PC-3 (cell line): Measurements from ENCODE around the gene SLC30A3. TPM values are rescaled to one million over a fixed set of nuclear protein-coding genes. Genes with fewer than 3 reads are reported as not detected.

Experiments used
- ATAC-seq: fragments of 200-7000 bp; cut with Tn5 transposase; 2 replicates; pipeline ENCODE4 v1.9.1; 2020; ENCODE audit warnings: mild to moderate bottlenecking, moderate library complexity
- BruUV-seq: library from RNA; stranded (reverse); fragments of 400-500 nt; replicated peaks from 2 replicates; lab custom pipeline; 2021; lab: Mats Ljungman, UMichigan
- CTCF ChIA-PET: fragments of 300-600 bp; sonication (Branson Sonifier 250); formaldehyde crosslinking; loops from one replicate; lab custom pipeline; 2022; ENCODE audit warnings: antibody characterized with exemption; lab: Charles Lee
- POLR2A ChIA-PET: fragments of 300-600 bp; sonication (Branson Sonifier 250); formaldehyde crosslinking; loops from one replicate; lab custom pipeline; 2022; ENCODE audit warnings: antibody characterized with exemption; ENCODE audit not compliant: unreplicated experiment; lab: Charles Lee
- DNase-seq: peaks from one replicate; pipeline ENCODE4 v3.0.0-alpha.2; 2015
- H2AFZ ChIP-seq: fragments of 300-600 bp; sonication (generic); 2 replicates; pipeline ENCODE4 v1.6.0; 2016; ENCODE audit warnings: antibody characterized with exemption, low read length
- H3F3A ChIP-seq: fragments of 300-600 bp; sonication (generic); one replicate; pipeline ENCODE4 v1.6.0; 2017; ENCODE audit warnings: antibody characterized with exemption, low read length, control low read depth, mild to moderate bottlenecking; ENCODE audit not compliant: unreplicated experiment
- H3K27ac ChIP-seq: fragments of 300-600 bp; sonication (generic); 2 replicates; pipeline ENCODE4 v1.5.1; 2016; ENCODE audit warnings: mild to moderate bottlenecking, low read length
- H3K27me3 ChIP-seq: fragments of 300-600 bp; sonication (generic); 2 replicates; pipeline ENCODE4 v1.6.1; 2016; ENCODE audit warnings: low read length, mixed read lengths
- H3K36me3 ChIP-seq: fragments of 300-600 bp; sonication (generic); 2 replicates; pipeline ENCODE4 v1.6.1; 2016; ENCODE audit warnings: low read depth, mixed run types, low read length, mixed read lengths
- H3K4me1 ChIP-seq: fragments of 300-600 bp; sonication (generic); 2 replicates; pipeline ENCODE4 v1.5.1; 2016; ENCODE audit warnings: low read length; ENCODE audit not compliant: insufficient read depth
- H3K4me2 ChIP-seq: fragments of 300-600 bp; sonication (generic); 2 replicates; pipeline ENCODE4 v1.6.0; 2016; ENCODE audit warnings: low read length
- H3K4me3 ChIP-seq: fragments of 300-600 bp; sonication (generic); 2 replicates; pipeline ENCODE4 v1.5.1; 2016; ENCODE audit warnings: mild to moderate bottlenecking, low read length, mixed read lengths
- H3K79me2 ChIP-seq: fragments of 300-600 bp; sonication (generic); 2 replicates; pipeline ENCODE4 v1.6.1; 2017; ENCODE audit warnings: low read length, mixed read lengths
- H3K9ac ChIP-seq: fragments of 300-600 bp; sonication (generic); 2 replicates; pipeline ENCODE4 v1.6.0; 2016; ENCODE audit warnings: mild to moderate bottlenecking, low read length
- H3K9me2 ChIP-seq: fragments of 300-600 bp; sonication (generic); replicated peaks from 2 replicates; pipeline ENCODE4 v1.6.1; 2016; ENCODE audit warnings: mixed run types, low read length, mixed read lengths
- H3K9me3 ChIP-seq: fragments of 300-600 bp; sonication (generic); 2 replicates; pipeline ENCODE4 v1.6.1; 2016; ENCODE audit warnings: low read length, mixed read lengths
- H4K20me1 ChIP-seq: fragments of 300-600 bp; sonication (generic); 2 replicates; pipeline ENCODE4 v1.6.1; 2016; ENCODE audit warnings: low read length, mixed read lengths
- CTCF ChIP-seq: fragments of 300-600 bp; sonication (generic); conservative IDR thresholded peaks from 2 replicates; pipeline ENCODE4 v1.5.1; 2017; ENCODE audit warnings: antibody characterized with exemption, low read depth, mild to moderate bottlenecking, low read length
- EZH2 ChIP-seq: fragments of 300-600 bp; sonication (generic); IDR thresholded peaks from one replicate; pipeline ENCODE4 v1.6.1; 2017; ENCODE audit warnings: antibody characterized with exemption, mild to moderate bottlenecking, low read length; ENCODE audit not compliant: unreplicated experiment
- EZH2phosphoT487 ChIP-seq: fragments of 300-600 bp; sonication (generic); IDR thresholded peaks from 2 replicates; pipeline ENCODE4 v1.6.1; 2018; ENCODE audit warnings: mild to moderate bottlenecking, antibody characterized with exemption, low read length, borderline replicate concordance
- intact Hi-C: fragments of 100-400 bp; cut with micrococcal nuclease; formaldehyde crosslinking; loops from 2 replicates; pipeline ENCODE4 v1.9.0; 2023
- total RNA-seq: library from RNA; depleted of rRNA; stranded (reverse); fragments of >200 nt; gene quantifications from 2 replicates; pipeline ENCODE4 v1.2.3, GENCODE V29; 2014

Gene SLC30A3
- total RNA-seq, 1 experiment from 2014 or later: 0.36 TPM

GRCh38 chr2:27209621-27210401 is 53.0 kb downstream of the SLC30A3 start:
- 0 out of 2 replicates have a peak overlapping the region, but pooled peaks have one; percentile 9 for H3K27ac ChIP-seq
- peak overlapping the region; percentile 26 for H3K4me2 ChIP-seq
- no peak overlapping the region for H2AFZ ChIP-seq
- peaks cover 12% of the 10 kb centered on the region; the same call in 1 of the 2 replicates for H3K36me3 ChIP-seq
- no peaks in the 10 kb centered on the region for H3K9me2 ChIP-seq
- ATAC-seq (no peak), DNase-seq (peak; percentile 35)
- H3K4me1 ChIP-seq: peaks cover 19% of the 10 kb centered on the region
- intact Hi-C loops: loop anchor here (5.0 kb wide), 1 partner anchor 72 kb away; the partner anchor contains the start of gene TRIM54
- ChIA-PET POLR2A (interaction anchor here (0.6 kb wide), 1 partner anchor 123 kb away, joined by 8 read pairs; the partner anchor contains the start of gene KHK), CTCF (no interaction called here)
- TF ChIP-seq CTCF (no peak), EZH2 (no peak), EZH2phosphoT487 (no peak)
- BruUV-seq: TSS peak; percentile 7
- H3K79me2 ChIP-seq: peaks cover 28% of the 10 kb centered on the region
- H3K9ac ChIP-seq: no peak overlapping the region
- no peaks in the 10 kb centered on the region for H3F3A ChIP-seq
- no peaks in the 10 kb centered on the region for H3K27me3 ChIP-seq
- H3K9me3 ChIP-seq: no peaks in the 10 kb centered on the region
- no peaks in the 10 kb centered on the region for H4K20me1 ChIP-seq
- H3K4me3 ChIP-seq: no peak overlapping the region; the same call in 1 of the 2 replicates

- H3K9me3 ChIP-seq: no peaks in the 10 kb centered on the region
- H4K20me1 ChIP-seq: no peaks in the 10 kb centered on the region
- ChIA-PET POLR2A (interaction anchor here (0.7 kb wide), 1 partner anchor 379 kb away, joined by 3 read pairs; no protein-coding TSS in a partner anchor), CTCF (no interaction called here)
- BruUV-seq: no TSS peak
- H3K4me1 ChIP-seq: peaks cover 18% of the 10 kb centered on the region
- DNase-seq: no peak
- no peaks in the 10 kb centered on the region for H3F3A ChIP-seq
- intact Hi-C loops: no loop called here
- peaks cover 27% of the 10 kb centered on the region for H3K79me2 ChIP-seq
- no peak overlapping the region for H3K27ac ChIP-seq
- H3K4me3 ChIP-seq: no peak overlapping the region
- TF ChIP-seq CTCF (no peak), EZH2phosphoT487 (no peak), EZH2 (no peak)
- H3K9ac ChIP-seq: no peak overlapping the region
- H3K9me2 ChIP-seq: no peaks in the 10 kb centered on the region
- no peak for ATAC-seq
- no peak overlapping the region for H3K4me2 ChIP-seq
- no peaks in the 10 kb centered on the region for H3K27me3 ChIP-seq
- H2AFZ ChIP-seq: no peak overlapping the region
- peaks cover 20% of the 10 kb centered on the region; the same call in 1 of the 2 replicates for H3K36me3 ChIP-seq
These were observed 54.3 kb downstream of the SLC30A3 start for GRCh38 chr2:27208486-27209050.

- intact Hi-C loops: no loop called here
These were observed 56.5 kb downstream of the SLC30A3 start for GRCh38 chr2:27206346-27206745.

More at GRCh38 chr2:27206346-27206745, 56.5 kb downstream of the SLC30A3 start:
- Histone ChIP-seq H3K4me2 (no peak overlapping the region), H3K9ac (no peak overlapping the region), H3K36me3 (peaks cover 31% of the 10 kb centered on the region; the same call in 1 of the 2 replicates), H3K9me2 (no peaks in the 10 kb centered on the region), H3F3A (no peaks in the 10 kb centered on the region), H3K9me3 (no peaks in the 10 kb centered on the region), H3K4me1 (peaks cover 11% of the 10 kb centered on the region), H3K79me2 (peaks cover 14% of the 10 kb centered on the region), H3K4me3 (no peak overlapping the region), H4K20me1 (no peaks in the 10 kb centered on the region), H2AFZ (no peak overlapping the region), H3K27me3 (no peaks in the 10 kb centered on the region), H3K27ac (no peak overlapping the region)
- DNase-seq (no peak), ATAC-seq (no peak)
- TF ChIP-seq EZH2: no peak
- TF ChIP-seq EZH2phosphoT487: no peak
- no peak for TF ChIP-seq CTCF
- POLR2A ChIA-PET: no interaction called here
- BruUV-seq: no TSS peak
- CTCF ChIA-PET: no interaction called here
